HG03432 (cell line): ENCODE results near the gene RNU7-1.

Source experiments
- ATAC-seq: cut with Tn5 transposase; IDR thresholded peaks from one replicate; pipeline ENCODE4 v1.9.1; 2021; ENCODE audit warnings: mild to moderate bottlenecking, moderate library complexity; ENCODE audit not compliant: unreplicated experiment

RNU7-1 gene

DNA sequence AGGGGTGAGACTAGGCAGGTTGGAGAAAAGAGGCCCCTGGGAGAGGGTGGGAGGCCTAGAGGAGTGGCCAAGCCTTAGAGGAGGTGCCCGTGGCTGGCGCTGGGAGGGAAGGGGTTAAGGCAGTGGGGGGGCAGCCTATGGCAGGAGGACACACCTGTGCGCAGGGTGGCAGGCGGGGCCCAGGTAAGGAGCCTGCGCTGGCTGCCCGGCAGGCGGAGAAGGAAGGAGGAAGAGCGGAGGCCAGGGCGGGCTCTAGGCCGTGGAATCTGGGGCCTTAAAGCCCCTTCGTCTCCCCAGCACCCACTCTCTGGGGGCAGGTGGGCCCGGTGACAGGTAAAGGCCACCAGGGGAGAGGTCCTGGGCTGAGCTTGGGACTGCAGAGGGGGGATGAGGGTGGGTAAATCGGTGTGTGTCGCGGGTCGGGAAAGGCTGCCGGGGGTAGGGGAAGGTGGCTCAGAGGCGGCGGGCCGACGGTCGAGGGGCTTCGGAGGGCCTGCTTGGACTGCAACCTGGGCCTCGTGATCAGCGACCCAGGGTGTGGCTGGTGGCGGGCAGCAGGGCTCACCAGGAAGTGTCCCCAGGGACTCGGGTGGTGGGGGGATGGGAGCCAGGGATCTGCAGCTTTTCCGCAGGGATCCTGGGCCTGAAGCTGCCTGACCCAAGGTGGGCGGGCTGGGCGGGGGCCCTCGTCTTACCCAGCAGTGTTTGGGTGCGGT lies 19.6 kb downstream of the RNU7-1 start:
- ATAC-seq = no peak

- ATAC-seq = no peak
Measured at GRCh38 chr12:6963791-6964413, 20.3 kb downstream of the RNU7-1 start.

- no peak for ATAC-seq
Measured at GRCh38 chr12:6964605-6965025, 21.0 kb downstream of the RNU7-1 start.

GRCh38 chr12:6965026-6965661 lies 21.5 kb downstream of the RNU7-1 start:
- peak; percentile 37 for ATAC-seq

DNA sequence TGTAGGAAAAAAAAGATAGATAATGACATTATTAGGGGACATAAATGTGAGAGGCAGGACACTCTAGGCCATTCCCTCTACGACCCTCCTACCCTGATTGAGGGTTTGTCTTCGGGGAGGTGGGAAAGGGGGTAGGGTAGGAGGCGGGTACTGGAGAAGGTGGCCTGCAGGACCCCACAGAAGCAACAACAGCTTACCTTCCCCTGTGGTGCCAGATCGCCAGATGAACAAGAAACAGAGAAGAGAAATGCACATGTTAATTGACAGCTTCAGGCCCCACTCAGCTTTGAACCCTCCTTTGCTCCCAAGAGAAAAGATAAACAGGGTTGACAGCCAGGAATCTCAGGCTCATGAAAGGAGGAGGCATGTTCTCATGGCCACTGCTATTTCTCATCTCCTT lies 22.1 kb downstream of the RNU7-1 start:
- ATAC-seq = no peak

GRCh38 chr12:6966351-6966750 lies 22.7 kb downstream of the RNU7-1 start:
- ATAC-seq = no peak

- no peak for ATAC-seq
Measured at GRCh38 chr12:6967651-6968100, 24.1 kb downstream of the RNU7-1 start.

DNA sequence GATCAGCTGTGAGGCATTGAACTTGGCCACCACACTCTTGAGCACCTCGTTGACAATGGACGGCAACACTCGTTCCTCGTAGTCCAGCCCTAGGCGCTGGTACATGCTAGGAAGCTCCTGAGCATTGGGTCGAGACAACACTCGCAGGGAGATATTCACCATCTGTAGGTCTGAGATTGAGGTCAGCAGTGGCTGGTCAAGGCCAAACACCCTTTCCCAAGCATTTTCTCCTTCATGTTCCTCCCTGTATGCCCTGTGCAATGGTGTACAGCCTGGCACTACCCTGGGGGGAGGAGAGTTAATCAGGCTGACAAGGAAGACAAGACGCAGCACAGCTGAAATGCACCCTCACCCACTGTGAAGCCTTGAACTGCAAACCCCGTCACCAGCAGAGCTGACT lies 24.8 kb downstream of the RNU7-1 start:
- ATAC-seq = no peak

DNA sequence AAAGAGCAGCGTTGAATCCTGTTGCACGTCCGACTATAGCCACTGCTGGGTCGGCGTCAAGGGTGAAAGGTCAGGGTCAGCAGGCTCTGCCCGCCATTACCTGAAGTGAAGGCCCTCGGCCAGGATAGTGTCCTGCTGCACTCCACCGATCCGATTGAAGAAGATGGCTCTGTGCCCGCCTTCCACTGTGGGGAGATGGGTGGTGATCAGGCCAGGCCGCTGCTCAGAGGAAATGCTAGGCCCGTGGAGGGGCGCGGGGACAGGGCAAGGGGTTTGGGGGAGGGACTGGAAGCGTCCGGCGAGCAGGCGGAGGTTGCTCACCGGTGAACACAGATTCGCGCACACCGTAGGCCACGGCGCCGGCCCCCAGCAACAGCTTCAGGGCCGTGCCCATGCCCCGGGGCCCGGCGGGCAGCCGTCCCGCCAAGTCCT lies 26.5 kb downstream of the RNU7-1 start:
- no peak for ATAC-seq

GRCh38 chr12:6974180-6974579 lies 30.6 kb downstream of the RNU7-1 start:
- no peak for ATAC-seq

GRCh38 chr12:6975297-6976032 lies 31.8 kb downstream of the RNU7-1 start:
- no peak for ATAC-seq

GRCh38 chr12:6977653-6978052 lies 34.0 kb downstream of the RNU7-1 start:
- no peak for ATAC-seq

DNA sequence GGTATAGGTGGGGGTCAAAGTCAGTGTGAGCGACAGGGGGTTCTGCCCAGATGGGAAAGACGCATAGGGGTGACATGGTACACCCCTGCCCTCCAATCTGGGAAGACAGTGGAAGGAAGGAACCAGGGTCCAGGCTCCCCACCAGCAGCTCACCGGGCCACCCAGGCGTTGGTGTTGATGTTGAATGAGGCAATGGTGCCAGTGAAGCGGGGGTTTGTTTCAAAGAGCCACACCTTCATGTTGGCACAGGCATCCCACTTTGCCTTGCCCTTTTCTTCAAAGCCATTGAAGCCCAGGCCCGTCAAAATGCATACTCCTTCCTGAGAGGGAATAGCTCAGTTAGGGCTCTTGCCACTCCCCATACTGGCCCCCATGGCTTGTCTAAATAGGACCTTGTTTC lies 34.6 kb downstream of the RNU7-1 start:
- ATAC-seq = no peak

DNA sequence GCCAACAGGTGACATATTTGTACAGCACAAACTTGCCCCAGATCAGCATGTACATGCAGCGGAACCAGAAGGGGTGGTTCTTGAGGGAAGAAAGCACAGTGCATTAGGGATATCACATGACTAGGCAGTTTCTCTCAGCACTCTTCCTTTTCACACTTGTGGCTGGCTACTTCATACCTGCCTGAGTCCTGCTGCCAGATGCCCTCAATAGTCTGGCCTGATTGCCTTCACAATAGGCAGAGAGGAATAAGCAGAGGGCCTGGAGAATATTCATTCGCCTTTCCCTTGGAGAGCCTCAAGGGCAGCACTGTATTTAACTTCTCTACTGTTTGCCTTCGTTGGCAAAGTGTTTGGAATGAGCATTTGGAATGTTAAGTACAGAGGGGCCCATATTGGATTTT lies 35.0 kb downstream of the RNU7-1 start:
- no peak for ATAC-seq

- ATAC-seq = no peak
Measured at GRCh38 chr12:6979021-6979420, 35.4 kb downstream of the RNU7-1 start.

DNA sequence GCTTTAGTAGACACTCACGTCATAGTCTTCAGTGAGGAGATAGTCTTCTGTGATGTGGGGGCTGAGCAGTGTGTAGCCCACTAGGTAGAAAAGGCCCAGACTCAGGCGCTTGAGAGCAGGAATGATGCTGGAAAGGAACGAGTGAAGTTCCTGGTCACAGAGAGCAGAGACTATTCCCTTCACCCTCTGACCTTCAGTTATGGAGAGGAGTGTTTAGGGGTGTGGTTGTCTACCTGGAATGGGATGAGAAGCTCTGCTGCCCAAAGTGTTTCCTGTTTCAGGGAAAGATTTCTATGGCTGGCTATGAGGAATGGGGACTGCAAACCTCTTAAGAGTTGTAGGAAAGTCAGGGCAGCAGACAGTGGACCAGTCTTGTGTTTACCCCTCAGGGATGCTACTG lies 35.8 kb downstream of the RNU7-1 start:
- no peak for ATAC-seq

DNA sequence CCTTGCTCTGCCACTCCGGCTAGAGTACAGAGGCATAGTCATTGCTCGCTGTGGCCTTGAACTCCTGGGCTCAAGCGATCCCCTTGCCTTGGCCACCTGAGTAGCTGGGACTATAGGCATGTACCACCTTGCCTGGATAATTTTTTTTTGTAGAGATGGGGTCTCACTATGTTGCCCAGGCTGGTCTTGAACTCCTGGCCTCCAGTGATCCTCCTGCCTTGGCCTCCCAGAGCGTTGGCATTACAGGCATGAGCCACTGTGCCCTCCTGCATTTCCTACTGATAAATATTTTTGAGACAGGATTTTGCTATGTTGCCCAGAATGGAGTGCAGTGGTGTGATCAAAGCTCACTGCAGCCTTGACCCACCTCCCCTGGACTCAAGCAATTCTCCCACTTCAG lies 36.5 kb downstream of the RNU7-1 start:
- ATAC-seq = no peak

- no peak for ATAC-seq
Measured at GRCh38 chr12:6980740-6981139, 37.1 kb downstream of the RNU7-1 start.

DNA sequence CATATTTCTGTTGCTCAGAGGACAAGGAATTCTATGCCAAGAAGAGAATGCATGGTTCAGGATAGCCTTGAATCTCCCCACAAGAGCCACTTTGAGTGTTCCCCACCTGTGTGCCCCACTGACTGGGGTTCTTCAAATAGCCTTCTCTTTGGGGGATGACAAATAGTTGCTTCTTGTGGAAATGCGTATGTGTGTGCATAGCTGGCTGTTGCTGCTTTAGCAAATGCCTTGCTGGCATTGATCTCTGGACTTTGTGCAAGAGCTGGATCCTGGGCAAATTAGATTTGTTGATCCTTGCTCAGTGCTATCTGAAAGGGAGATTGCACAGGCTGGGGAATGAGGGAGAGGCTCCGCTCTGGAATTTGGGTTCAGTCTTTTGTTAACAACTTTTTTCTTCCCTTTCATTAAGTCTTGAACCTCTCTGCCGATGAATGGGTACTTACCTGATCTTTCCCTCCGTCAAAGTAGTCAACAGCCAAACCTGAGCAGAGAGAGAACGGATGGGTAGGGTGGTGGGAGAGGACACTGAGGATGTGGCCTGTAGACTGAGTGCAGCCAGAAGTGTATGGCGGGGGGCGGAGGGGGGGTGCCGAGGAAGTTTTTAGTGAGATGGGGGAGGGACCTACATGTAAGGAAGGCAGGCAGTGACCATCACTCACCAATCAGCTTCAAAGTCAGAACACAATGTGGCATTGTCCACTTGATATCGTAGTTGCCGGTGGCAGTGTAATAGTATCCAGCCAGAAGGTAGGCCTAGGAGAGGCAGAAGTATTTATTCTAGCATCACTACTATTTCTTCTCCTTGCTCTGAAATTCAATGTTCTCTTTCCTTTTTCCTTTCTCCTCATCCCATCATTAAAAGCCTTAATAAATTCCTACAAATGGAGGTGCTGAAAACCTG lies 37.8 kb downstream of the RNU7-1 start:
- no peak for ATAC-seq

DNA sequence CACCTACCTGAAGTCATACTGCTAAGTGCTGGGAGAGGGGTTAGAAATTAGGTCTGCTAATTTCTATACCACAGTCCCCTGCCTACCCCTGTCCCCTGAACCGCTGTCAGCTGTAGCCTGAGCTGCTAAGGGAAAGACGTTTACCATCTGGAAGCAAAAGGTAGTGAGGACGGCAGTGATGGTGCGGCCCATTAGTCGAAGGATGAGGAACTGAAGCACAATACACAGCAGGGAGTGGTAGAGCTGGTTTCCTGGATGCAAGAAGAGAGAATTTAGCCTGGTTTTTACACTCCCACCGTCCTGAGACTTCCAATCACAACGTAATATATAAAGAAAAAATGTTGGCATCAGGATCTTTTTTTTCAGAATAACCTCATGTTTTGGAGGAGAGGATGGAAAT lies 38.9 kb downstream of the RNU7-1 start:
- no peak for ATAC-seq
